Stimulated activated CD8-positive, alpha-beta memory T cell treated with anti-CD3 and anti-CD28 coated beads, Interleukin-15, amount 100 ng/mL, for 24 hours (primary cell): ENCODE results near the gene CROCC2.

Experiments
- DNase-seq: peaks from one replicate; pipeline ENCODE4 v3.0.0-alpha.2; 2020; ENCODE audit warnings: low read depth

CROCC2 gene

GRCh38 chr2:240956171-240956934, 50.2 kb downstream of the CROCC2 start:
- no peak for DNase-seq

DNA sequence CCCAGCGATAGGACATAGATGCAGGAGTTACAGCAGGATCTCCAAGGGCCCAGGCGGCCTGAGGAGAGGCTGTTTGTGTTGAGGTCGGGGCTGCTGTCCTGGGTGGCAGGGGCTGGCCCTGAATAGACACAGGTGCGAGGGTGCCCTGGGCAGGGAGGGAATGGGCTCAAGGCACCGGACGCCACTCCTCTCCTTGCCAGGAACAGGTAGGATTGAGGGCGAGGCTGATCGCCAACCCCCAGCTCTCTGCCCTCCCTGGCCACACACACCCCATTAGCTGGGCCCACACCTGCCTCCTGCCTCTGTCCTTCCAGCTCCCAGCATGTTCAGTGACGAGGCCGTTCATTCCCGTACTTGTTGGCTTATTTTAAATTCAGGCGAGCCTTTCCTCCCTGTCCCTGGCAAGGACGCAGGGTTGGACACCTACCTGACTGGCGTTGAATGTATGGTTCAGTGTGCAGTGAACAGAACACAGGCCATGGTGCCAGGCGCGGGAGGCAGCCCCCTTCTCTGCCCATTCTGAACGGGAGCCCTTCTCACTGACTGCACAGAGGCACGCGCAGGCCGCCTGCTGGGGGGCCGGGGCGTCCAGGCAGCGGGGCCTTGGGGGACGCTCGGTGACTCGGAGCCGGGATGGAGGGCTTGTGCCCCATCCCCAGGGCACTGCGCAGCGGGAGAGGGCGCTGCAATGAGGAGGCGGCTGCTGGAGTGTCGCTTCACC, 51.0 kb downstream of the CROCC2 start:
- no peak for DNase-seq

GRCh38 chr2:240957656-240958365, 51.7 kb downstream of the CROCC2 start:
- DNase-seq, result no peak

- DNase-seq, result no peak
Measured at GRCh38 chr2:240958366-240959213, 52.5 kb downstream of the CROCC2 start.

DNA sequence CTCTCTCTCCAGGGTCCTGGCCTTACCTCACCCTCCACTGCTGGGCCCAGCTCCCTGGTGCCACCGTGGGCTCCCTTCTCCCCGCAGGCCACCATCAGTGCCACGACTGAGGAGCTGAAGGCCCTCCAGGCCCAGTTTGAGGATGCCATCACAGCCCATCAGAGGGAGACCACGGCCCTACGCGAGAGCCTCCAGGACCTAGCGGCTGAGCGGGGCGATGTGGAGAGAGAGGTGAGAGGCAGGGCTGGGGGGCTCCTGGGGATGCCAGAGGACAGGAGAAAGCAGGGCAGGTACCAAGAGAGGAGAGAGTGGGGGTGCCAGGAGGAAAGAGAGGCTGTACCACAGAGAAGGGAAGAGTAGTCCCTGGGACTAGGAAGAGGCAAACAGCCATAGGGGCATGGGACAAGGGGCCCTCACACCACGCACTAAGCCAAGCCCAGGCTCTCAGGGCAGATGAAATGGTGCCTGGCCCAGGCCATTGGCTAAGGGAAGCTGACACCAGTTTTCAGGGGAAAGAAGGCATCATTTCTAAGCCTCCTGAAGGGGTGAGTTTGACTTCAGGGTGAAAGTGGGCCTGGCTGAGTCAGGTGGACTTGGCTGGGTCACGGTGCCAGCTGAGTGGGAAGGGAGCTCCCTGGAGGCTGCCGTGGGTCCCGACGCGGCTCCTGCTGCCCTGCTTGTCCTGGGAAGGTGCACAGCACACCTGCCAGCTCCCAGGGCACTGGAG, 53.2 kb downstream of the CROCC2 start:
- DNase-seq, result no peak

GRCh38 chr2:240959941-240960308, 53.8 kb downstream of the CROCC2 start:
- no peak for DNase-seq

DNA sequence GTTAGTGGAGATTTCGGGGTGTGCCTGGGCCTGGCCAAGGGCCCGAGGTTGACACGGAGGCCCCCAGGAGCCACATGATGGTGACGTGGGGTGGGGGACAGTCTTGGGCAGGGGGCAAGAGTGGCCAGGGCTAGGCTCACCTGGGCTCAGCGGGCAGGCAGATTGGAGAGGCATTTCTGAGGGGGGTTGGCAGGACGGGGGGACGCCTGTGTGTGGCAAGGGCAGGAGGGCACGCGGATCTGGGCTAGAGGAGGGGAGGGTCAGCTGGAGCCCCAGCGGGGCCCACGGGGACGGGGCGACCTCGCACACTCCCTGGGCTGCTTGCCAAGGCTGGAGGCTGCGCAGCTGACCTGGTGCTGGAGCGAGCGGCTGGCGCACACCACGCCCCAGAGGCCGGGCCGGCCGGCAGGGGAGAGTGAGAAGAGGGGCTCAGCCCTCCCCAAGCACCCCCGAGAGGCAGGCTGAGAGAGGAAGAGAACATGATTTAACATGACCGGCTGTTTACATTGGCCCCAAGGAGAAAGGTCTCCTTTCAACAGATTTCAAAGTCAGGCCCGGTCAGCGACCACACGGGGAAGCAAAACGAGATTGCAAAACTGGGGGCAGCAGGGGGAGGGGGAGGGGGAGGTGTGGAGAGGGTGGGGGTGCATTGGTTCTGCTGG, 54.3 kb downstream of the CROCC2 start:
- no peak for DNase-seq

GRCh38 chr2:240960971-240961876, 55.1 kb downstream of the CROCC2 start:
- DNase-seq, result no peak

- DNase-seq, result no peak
Measured at GRCh38 chr2:240961910-240962299, 55.8 kb downstream of the CROCC2 start.

DNA sequence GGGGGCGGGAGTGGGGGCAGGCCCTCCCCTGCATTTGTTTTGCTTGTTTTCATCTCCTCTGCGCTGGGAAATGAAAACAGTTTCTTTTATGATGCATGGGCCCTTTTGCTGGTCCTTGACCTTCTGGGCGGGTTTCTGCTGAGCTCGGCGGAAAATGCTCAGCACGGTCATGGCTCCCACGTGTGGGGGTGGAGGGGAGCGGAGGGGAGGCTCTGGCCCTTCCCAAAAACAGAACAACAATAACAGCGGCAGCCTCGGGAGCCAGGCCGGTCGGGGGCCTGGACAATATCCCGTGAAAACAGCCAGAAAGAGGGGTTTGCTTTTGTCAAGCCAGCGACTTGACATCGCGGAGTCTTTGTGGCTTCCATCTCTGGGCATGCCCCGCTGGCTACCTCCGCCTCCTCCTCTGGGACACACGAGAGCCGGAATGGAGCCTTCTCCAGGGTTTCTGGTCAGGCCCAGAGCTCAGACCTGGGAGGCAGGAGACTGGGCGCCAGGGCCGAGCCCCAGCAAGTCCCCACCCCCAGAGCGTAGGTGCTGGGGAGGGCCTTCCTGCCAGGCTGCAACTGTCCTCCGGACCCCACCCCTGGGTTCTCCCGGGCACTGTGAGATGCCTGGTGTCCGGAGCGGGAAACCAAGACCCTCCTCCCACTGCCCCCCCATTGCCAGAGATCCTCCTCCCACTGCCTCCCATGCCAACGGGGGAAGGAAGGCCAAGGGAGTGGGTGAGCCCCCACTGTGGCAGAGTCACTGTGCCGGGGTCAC, 56.3 kb downstream of the CROCC2 start:
- no peak for DNase-seq

DNA sequence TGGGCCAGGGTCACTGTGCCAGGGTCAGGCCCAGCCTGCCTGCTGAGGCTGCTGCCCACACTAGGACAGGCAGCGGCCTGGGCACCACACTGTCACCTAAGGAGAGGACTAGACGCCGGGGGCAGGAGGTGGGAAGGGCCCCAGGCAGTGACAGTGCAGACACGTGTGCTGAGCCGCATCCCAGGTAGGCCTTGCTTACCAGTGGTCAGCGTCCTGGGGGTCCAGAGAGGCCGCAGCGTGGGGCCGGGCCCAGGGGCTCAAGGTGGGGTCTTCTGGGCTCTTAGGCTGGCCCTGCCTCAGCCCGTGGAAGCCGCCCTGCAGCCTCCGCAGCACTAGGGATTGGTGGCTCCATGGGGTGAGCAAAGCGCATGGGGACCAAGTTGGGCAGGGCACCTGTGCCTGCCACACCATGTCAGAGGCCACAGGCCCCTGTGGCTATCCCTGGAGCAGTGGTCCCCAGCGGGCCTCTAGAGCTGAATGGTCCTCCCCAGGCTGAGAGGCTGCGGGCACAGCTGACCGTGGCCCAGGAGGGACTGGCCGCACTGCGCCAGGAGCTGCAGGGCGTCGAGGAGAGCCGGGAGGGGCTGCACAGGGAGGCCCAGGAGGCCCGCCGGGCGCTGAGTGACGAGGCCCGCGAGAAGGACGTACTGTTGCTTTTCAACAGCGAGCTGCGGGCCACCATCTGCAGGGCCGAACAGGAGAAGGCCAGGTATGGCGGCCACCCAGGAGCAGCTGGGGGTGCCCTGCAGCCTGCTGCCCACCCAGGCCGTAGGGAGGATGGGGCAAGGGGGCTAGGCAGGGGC, 57.1 kb downstream of the CROCC2 start:
- no peak for DNase-seq

DNA sequence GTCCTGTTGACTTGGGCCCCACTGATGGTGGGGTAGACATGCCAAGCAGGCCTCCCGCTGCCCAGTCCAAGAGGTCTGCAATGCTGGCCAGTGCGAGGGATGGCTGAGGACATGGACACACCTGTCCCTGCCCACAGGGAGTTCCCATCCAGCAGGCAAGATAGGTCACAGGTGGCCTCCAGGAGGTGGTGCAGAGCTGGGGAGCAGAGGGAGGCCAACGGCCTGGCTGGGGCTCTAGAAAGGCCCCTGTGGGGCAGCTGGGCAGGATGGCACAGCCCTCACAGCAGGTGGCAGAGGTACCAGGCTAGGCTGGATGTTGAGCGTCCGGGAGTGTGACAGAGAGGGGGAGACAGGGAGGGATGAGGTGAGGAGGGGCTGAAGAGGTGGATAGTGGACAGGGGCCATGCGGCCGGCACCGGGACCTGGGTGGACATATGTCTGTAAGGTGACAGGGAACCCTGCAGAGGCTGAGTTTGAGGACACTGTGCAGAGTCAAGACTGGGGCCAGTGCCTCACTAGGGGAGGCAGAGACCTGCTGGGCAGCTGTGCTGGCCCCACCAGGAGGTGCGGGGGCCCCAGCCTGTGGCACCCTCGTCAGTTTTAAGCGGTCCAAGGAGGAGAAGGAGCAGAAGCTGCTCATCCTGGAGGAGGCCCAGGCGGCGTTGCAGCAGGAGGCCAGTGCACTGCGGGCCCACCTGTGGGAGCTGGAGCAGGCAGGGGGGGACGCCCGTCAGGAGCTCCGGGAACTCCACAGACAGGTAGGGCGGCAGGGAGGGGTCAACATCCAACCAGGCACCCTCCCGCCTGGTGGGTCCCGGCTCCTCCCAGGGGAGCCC, 58.0 kb downstream of the CROCC2 start:
- DNase-seq, result no peak

DNA sequence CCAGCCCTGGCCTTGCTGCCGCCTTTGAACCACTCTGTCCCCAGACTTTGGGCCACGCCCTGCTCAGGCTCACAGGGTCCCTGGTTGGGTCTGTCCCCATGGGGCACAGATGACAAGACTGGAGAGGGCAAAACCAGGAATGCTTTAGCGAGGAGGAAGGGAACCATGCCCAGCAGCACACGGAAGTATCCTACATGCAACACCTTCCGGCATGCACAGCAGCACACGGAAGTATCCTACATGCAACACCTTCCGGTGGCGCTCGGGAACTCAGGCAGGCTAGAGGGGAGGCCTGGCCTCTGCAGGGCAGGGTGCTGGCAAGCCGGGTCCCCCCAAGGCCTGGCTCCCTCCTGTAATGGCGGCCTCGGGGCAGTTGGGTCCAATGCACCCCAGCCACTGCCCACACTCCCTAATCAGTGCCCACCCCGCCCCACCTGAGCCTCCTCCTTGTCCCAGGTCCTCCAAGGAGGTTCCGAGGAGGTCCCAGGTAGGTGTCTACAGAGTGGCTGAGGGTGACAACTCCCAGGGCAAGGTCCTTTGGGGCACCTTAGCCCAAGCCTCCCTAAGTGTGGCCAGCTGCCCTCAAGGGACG, 58.7 kb downstream of the CROCC2 start:
- DNase-seq, result no peak

DNA sequence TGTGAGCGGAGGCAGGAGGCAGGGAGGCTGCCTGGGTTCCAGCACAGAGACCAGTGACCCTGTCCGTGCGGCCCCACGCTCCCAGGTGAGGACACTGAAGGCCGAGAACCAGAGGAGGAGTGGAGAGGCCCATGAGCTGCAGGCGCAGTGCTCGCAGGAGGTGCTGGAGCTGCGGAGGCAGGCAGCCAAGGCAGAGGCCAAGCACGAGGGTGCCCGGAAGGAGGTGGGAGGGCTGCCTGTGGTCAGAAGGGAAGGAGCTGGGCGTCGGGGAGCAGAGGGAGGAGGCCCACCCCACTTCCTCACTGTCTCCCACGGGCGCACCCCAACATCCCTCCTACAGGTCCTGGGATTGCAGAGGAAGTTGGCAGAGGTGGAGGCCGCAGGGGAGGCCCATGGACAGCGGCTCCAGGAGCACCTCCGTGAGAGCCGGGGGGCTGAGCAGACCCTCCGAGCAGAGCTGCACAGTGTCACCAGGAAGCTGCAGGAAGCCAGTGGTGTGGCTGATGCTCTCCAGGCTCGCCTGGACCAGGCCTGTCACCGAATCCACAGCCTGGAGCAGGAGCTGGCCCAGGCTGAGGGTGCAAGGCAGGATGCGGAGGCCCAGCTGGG, 59.3 kb downstream of the CROCC2 start:
- DNase-seq, result no peak

DNA sequence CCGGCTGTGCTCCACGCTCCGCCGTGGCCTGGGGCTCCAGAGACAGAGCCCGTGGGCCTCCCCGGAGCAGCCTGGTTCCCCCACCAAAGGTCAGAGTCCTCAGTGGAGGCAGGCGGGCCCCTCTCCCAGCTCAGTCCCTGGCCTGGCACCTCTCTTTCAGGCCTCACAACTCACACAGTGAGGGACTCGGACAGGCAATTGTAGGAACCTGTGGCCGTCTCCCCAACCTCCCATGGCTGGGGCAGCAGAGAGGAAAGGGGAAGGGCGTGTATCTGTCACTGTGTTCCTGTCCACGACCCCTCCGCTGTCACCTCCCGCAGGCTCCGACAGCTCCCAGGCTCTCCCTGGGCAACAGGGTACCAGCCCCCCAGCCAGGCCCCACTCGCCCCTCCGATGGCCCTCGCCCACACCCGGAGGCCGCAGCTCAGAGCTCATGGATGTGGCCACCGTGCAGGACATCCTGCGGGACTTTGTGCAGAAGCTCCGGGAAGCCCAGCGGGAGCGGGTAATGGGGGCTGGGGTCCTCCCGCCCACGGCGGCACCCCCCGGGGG, 59.8 kb downstream of the CROCC2 start:
- DNase-seq, result no peak

DNA sequence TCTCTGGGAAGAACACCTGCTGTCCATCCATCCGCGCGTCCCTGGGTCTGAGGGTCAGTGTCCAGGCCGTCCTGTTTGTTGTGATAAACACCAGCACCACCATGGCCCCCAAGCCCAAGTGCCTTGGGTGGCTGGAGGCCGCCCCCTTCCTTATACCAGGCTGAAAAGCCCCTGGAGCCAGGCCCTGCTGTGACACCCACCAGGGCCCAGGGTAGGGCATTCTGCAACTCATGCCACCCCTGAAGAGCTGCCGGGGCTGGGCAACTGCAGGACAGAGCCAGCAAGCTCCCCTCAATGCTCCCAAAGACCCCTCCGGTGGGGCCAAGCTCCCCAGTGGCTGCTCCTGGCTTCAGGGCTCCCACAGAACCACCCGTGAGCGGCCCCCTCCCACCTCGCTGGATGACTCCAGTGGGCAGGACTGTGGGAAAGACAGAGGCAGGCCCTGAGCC, 60.3 kb downstream of the CROCC2 start:
- DNase-seq, result no peak
